Measurements from ENCODE around the gene CCDC9B. TPM values are rescaled to one million over a fixed set of nuclear protein-coding genes. Genes with fewer than 3 reads are reported as not detected.

CCDC9B gene
- total RNA-seq, 2 donors from 2014 or later: 9.0 to 29.7 TPM

DNA sequence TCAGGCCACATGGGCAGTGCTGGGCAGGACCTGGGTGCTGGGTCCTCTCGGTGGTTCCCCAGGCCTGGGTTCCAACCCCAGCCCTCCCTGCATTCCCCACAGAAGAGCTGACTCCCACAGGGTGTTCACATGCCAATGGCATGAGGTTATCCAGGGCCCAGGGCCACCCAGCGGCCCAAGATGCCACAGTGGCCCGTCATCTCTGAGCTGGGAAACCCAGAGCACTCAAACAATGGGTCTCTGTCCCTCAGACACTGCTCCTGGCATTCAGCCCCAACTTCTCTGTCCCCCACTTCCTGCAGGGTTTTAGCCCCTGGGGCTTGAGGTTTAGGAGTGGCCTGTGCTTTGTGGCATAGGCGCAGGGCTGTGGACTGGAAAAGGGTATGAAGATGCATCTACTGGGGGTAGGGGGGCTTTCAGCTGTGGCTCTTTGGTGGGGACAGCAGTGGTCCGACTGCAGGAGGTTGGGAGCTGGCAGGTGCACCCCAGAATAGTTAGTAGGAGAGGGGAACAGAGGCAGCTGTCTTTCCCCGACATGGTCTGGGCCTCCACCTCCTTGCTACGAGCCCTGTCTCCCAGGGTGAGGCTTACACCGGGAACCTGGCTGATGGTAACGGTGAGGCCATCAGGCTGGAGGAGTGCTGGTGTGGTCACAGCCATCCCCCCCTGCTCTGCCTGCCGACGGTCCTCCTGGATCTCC lies 1.7 kb downstream of the CCDC9B start:
- H3K27ac ChIP-seq: peak overlapping the region; percentile 88 to 93
- no peaks in the 10 kb centered on the region for H3K9me3 ChIP-seq
- TF ChIP-seq POLR2A (IDR thresholded peaks at IDR 0.05) (no peak), POLR2AphosphoS5 (IDR thresholded peaks at IDR 0.05) (no peak)
- TF ChIP-seq, protein P1, sequence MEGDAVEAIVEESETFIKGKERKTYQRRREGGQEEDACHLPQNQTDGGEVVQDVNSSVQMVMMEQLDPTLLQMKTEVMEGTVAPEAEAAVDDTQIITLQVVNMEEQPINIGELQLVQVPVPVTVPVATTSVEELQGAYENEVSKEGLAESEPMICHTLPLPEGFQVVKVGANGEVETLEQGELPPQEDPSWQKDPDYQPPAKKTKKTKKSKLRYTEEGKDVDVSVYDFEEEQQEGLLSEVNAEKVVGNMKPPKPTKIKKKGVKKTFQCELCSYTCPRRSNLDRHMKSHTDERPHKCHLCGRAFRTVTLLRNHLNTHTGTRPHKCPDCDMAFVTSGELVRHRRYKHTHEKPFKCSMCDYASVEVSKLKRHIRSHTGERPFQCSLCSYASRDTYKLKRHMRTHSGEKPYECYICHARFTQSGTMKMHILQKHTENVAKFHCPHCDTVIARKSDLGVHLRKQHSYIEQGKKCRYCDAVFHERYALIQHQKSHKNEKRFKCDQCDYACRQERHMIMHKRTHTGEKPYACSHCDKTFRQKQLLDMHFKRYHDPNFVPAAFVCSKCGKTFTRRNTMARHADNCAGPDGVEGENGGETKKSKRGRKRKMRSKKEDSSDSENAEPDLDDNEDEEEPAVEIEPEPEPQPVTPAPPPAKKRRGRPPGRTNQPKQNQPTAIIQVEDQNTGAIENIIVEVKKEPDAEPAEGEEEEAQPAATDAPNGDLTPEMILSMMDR (IDR thresholded peaks at IDR 0.05): no peak
- peaks cover 20% of the 10 kb centered on the region for H3K4me1 ChIP-seq (replicated peaks)
- no peak for DNase-seq (ENCODE audit: low spot score)
- H3K27me3 ChIP-seq (replicated peaks; ENCODE audit: insufficient read depth): no peaks in the 10 kb centered on the region
- peak overlapping the region; percentile 28 to 40 for H3K4me3 ChIP-seq
- H3K36me3 ChIP-seq: no peaks in the 10 kb centered on the region
- WGBS: 58% methylated on average over 11 of the region's 11 CpGs
- intact Hi-C loops (cut with DNase I): loop anchor here (5.0 kb wide), 1 partner anchor 62 kb away; no protein-coding TSS in a partner anchor

DNA sequence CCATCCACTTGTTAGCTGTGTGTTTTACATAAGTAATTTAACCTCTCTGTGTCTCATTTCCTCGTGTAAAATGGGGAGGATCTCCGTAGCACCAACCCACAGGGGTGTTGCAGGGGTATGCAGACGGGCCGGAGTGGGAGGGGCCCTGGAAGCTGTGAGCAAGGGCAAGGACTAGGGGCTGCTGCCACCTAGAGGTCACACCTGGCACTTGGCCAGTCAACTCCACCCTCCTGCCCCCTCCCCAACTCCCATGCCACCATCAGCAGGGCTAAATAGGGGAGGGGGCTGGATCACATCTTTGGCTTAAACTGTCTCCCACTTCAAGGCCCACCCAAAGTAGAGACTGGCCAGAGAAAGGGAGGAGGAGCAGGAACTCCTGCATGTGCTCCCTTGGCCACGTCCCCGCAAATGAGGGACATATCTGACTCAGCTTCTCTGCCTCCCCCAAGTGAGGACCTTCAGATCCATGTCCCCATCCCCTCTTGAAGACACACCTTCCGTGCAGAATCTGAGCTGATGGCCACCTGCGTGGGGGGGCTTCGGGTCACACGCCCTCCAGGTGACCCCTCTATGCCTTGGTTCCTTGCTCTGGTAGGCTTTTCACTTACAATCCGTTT lies 2.6 kb downstream of the CCDC9B start:
- 48% methylated on average over 11 of the region's 11 CpGs for WGBS
- H3K36me3 ChIP-seq: no peaks in the 10 kb centered on the region
- no peaks in the 10 kb centered on the region for H3K27me3 ChIP-seq (replicated peaks; ENCODE audit: insufficient read depth)
- H3K4me1 ChIP-seq (replicated peaks): peaks cover 20% of the 10 kb centered on the region
- H3K27ac ChIP-seq: peak overlapping the region in 1 of 2 donors; percentile 24
- TF ChIP-seq, protein P1 (IDR thresholded peaks at IDR 0.05): peak in 3 of 4 experiments; percentile 45 to 60 (median 56)
- TF ChIP-seq POLR2AphosphoS5 (IDR thresholded peaks at IDR 0.05) (no peak), POLR2A (IDR thresholded peaks at IDR 0.05) (no peak)
- no peaks in the 10 kb centered on the region for H3K9me3 ChIP-seq
- DNase-seq (ENCODE audit: low spot score): no peak
- no peak overlapping the region for H3K4me3 ChIP-seq
- intact Hi-C loops (cut with DNase I): loop anchor here (5.0 kb wide), 1 partner anchor 61 kb away; no protein-coding TSS in a partner anchor

DNA sequence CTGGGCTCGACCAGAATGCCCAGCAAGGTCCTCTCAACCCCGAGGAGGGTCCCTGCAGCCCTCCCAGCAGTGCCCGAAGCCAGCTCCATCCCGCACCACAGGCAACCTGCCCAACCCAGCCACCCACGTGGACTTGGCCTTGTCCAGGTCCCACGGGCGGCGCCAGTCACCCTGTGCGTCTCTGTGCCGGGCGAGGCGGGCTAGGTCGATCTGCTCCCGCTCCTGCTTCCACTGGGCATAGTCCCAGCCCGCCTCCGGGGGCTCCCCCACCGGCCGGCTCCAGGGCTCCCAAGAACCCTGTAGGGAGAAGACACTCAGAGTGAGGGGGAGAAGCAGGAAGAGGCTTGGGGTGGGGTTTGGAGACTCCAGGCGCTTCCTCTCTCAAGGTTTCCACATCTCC lies 3.1 kb downstream of the CCDC9B start:
- H3K9me3 ChIP-seq: no peaks in the 10 kb centered on the region
- H3K27ac ChIP-seq: no peak overlapping the region
- H3K36me3 ChIP-seq: no peaks in the 10 kb centered on the region
- H3K4me1 ChIP-seq (replicated peaks): peaks cover 20% of the 10 kb centered on the region
- WGBS: 48% methylated on average over 14 of the region's 19 CpGs
- H3K4me3 ChIP-seq: no peak overlapping the region
- DNase-seq (ENCODE audit: low spot score): no peak
- TF ChIP-seq, protein P1 (IDR thresholded peaks at IDR 0.05): no peak
- TF ChIP-seq POLR2A (IDR thresholded peaks at IDR 0.05): no peak
- TF ChIP-seq POLR2AphosphoS5 (IDR thresholded peaks at IDR 0.05): no peak
- H3K27me3 ChIP-seq (replicated peaks; ENCODE audit: insufficient read depth): no peaks in the 10 kb centered on the region
- intact Hi-C loops (cut with DNase I): loop anchor here (5.0 kb wide), 1 partner anchor 60 kb away; no protein-coding TSS in a partner anchor

DNA sequence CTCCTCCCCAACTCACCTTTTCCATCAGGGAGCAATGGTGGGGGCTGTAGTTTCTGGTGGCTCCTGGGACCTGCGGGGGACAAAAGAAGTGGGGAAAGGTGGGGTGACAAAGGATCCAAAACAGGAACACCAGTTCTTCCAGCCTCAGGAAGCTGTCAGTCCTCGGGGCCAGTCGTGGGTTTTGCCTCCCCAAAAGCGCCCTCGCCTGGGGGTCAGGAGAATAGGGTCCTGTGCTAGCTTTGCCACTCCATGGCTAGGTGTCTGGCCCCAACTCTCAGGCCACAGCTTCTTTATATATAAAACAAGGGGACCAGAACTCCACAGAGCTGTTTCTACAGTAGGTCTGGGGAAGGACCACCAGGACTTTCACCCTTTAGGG lies 4.0 kb downstream of the CCDC9B start:
- H3K4me3 ChIP-seq: no peak overlapping the region
- H3K27ac ChIP-seq: no peak overlapping the region
- no peaks in the 10 kb centered on the region for H3K36me3 ChIP-seq
- DNase-seq (ENCODE audit: low spot score): no peak
- TF ChIP-seq POLR2AphosphoS5 (IDR thresholded peaks at IDR 0.05) (no peak), POLR2A (IDR thresholded peaks at IDR 0.05) (no peak)
- TF ChIP-seq, protein P1 (IDR thresholded peaks at IDR 0.05): no peak
- WGBS: 76% methylated on average over 5 of the region's 5 CpGs
- H3K9me3 ChIP-seq: no peaks in the 10 kb centered on the region
- H3K4me1 ChIP-seq (replicated peaks): peaks cover 20% of the 10 kb centered on the region
- no peaks in the 10 kb centered on the region for H3K27me3 ChIP-seq (replicated peaks; ENCODE audit: insufficient read depth)
- intact Hi-C loops (cut with DNase I): loop anchor here (5.0 kb wide), 1 partner anchor 59 kb away; no protein-coding TSS in a partner anchor

Measured in prostate gland (tissue), 2 donors.